Left colon (tissue), 2 donors: ENCODE data around the gene FKBP5. TPM values are rescaled to one million over a fixed set of nuclear protein-coding genes. Genes with fewer than 3 reads are reported as not detected.
"Not testable (repeated sequence)": the region's sequence is repeated elsewhere in the genome, so short reads cannot be mapped to it uniquely, and the experiment has no call there.

Experiments
- ATAC-seq: fragments of 200-7000 bp; cut with Tn5 transposase; one replicate; pipeline ENCODE4 v1.9.1; 2020; ENCODE audit warnings: mild to moderate bottlenecking, moderate library complexity
- DNase-seq, 2 donors: peaks; one replicate each; pipeline ENCODE4 v3.0.0-alpha.2; 2020
- intact Hi-C, 2 donors: fragments of 100-400 bp; cut with DNase I in 1 of 2; cut with micrococcal nuclease in 1 of 2; formaldehyde crosslinking; loops; one replicate each; pipeline versions ENCODE4 v1.11.2 to v1.14.0; 2022; cut with DNase I, micrococcal nuclease
- total RNA-seq, 2 donors: library from RNA; stranded (reverse); fragmentation: NEBNext Ultra II Directional; extraction: Animal tissue kit (Norgen Biotek cat#: 25700); gene quantifications; one replicate each; pipeline ENCODE4 v1.2.1, GENCODE V29; 2021
- donor health status: DM: no; HTN: no; CAD: no.
- donor health status: DM: yes; HTN: yes; CAD: no.

The FKBP5 gene
- total RNA-seq, 2 donors from 2014 or later, result 40.3 to 252 TPM

GRCh38 chr6:35605600-35605999 is 83.1 kb downstream of the FKBP5 start:
- DNase-seq (no peak), ATAC-seq (no peak)
- intact Hi-C loops, result no loop called here

DNA sequence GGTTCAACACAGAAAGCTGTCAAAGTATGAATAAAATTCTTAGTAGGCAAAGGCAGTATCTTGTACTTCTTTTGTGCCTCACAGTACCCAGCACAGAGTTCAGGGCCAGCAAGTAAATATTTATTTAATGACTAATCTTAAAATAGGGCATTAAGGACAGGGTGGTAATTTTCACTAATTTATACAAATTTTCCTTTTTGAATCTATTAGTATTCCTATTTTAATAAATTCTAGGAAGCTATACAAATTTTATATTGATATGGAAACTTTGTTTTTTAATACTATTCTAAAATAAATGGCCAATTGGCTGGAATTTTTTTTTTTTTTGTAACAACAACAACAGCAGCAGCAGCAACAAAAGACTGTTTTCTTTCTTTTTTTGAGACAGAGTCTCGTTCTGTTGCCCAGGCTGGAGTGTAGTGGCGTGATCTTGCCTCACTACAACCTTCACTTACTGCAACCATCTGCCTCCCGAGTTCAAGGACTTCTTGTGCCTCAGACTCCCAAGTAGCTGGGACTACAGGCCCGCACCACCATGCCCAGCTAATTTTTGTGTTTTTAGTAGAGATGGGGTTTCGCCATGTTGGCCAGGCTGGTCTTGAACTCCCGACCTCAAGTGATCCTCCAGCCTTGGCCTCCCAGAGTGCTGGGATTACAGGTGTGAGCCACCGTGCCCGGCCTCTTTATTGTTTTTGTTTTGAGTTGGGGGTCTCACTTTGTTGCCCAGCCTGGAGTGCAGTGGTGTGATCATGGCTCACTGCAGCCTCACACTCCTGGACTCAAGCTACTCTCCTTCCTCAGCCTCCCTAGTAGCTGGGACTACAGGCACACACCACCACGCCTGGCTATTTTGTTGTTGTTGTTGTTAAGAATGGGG is 85.2 kb downstream of the FKBP5 start:
- intact Hi-C loops, result loop anchor here in 1 of 2 donors (5.0 kb wide), 1 partner anchor 129 kb away; no protein-coding TSS in a partner anchor
- ATAC-seq (no peak), DNase-seq (no peak)

DNA sequence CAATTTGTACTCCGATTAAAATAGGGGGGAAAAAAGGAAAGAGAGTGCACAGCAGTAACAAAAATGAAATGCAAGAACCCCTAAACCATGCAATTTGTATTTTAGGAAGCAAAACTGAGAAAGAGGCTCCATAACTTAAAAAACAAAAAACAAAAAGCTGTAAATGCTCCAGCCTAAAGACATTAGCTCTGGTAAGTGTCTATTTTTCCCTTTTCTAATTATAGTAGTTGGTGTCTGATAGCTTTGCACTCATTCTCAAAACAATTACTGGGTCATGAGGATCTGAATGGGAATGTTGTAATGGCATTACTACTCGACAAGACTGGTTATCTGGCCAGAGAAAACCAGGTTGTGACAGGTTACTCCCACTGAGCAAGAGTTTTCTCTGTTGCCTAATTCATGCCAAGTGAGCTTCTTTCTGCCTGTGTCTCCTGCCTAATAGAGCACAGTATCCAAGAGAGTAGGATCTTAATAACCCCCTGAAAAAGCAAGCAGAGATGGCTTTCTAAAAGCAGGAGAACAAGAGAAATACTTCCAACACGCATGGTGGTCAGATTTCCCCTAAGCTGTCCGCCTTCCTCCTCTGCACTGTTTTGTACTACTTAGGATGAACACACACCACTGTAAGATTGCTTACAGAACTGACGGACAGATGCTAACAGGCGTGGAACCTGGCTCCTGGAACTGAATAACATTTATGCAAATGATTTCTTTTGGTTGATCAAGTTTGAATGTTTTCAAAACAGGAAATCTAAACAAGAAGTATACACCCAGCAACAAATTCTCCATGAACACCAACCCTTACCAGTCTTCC is 86.4 kb downstream of the FKBP5 start:
- intact Hi-C loops, result loop anchor here in 1 of 2 donors (5.0 kb wide), 1 partner anchor 130 kb away; no protein-coding TSS in a partner anchor
- ATAC-seq (no peak), DNase-seq (no peak)

- intact Hi-C loops, result loop anchor here in 1 of 2 donors (5.0 kb wide), 1 partner anchor 131 kb away; no protein-coding TSS in a partner anchor
- DNase-seq, result peak in 1 of 2 donors; percentile 62
- ATAC-seq, result peak; percentile 24
Measured at GRCh38 chr6:35601331-35602132, 87.2 kb downstream of the FKBP5 start.

- intact Hi-C loops, result loop anchor here in 1 of 2 donors (5.0 kb wide), 1 partner anchor 132 kb away; no protein-coding TSS in a partner anchor
- DNase-seq, result no peak
- no peak for ATAC-seq
Measured at GRCh38 chr6:35600659-35601125, 88.0 kb downstream of the FKBP5 start.

DNA sequence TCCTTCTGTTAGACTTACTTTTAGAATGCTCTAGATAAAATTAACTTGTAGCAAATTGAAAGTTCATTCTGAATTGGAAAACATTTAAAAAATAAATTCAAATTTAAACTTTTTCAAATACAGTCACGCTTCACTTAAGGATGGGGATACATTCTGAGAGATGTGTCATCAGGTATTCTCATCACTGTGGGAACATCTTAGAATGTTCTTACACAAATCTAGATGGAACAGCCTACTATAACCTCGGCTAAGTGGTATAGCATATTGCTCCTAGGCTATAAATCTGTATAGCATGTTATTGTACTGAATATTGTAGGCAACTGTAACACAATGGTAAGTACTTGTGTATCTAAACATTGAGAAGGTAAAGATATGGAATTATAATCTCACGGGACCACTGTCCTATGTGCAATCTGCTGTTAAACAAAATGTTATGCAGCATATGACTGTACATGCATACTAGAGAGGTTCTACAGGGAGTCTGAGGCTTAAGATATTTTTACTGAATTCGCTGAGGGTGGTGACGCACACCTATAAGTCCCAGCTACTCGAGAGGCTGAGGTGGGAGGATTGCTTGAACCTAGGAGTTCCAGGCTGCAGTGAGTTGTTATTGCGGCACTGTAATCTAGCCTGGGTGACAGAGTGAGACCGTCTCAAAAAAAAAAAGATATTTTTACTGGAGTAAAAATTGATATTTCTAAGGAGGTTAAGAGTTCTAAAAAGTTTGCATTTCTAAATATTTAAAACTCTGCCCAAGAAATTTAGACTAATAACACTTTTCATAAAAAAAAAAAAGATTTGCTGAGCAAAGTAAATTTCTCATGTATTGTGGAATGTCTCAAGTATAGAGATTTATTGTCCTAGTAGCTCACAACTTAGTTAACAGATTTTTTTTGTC is 88.7 kb downstream of the FKBP5 start:
- intact Hi-C loops, result loop anchor here in 1 of 2 donors (5.0 kb wide), 1 partner anchor 132 kb away; no protein-coding TSS in a partner anchor
- ATAC-seq (no peak), DNase-seq (no peak)

DNA sequence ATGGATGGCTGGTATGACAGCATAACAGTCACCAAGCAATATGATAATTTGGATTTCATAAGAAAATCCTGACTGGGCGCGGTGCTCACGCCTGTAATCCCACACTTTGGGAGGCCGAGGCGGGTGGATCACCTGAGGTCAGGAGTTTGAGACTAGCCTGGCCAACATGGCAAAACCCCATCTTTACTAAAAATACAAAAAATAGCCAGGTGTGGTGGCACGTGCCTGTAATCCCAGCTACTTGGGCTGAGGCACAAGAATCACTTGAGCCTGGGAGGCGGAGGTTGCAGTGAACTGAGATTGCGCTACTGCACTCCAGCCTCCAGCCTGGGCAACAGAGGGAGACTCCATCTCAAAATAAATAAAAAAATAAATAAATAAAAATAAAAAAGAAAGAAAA is 90.1 kb downstream of the FKBP5 start:
- intact Hi-C loops, DNase-seq, ATAC-seq: not testable (repeated sequence)

GRCh38 chr6:35596448-35597442 is 92.0 kb downstream of the FKBP5 start:
- no peak for ATAC-seq
- intact Hi-C loops, result no loop called here

DNA sequence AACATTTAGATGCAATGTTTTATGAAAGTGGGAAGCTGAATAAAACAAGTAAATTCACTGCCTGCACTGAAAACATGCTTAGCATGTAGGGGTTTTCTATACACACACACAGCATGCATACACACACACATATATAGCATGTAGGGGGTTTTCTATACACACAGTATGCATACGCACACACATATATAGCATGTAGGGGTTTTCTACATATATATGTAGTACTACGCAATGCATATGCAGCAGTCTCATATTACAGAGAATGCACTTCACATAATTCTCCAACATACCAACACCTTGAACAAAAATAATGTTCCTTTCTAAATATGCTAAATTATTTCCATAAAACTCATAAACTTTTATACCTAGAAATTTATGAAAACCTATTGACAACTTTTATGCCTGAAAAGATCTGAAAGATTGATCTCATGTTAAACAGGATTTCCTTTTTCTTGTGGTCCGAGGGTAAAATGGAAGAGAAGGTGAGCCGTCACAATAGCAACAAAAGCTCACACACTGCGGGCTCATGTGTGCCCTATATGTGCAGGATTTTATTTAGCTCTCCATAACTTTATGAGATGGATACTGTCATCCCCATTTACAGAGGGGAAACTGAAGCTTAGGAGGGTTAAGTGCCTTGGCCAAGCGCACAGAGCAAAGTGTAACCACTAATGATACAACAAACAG is 94.1 kb downstream of the FKBP5 start:
- intact Hi-C loops, result no loop called here
- ATAC-seq, result no peak
- no peak for DNase-seq

More at GRCh38 chr6:35596448-35597442, 92.0 kb downstream of the FKBP5 start:
- no peak for DNase-seq

GRCh38 chr6:35592178-35592577 is 96.5 kb downstream of the FKBP5 start:
- ATAC-seq, result no peak
- no peak for DNase-seq
- intact Hi-C loops, result no loop called here

DNA sequence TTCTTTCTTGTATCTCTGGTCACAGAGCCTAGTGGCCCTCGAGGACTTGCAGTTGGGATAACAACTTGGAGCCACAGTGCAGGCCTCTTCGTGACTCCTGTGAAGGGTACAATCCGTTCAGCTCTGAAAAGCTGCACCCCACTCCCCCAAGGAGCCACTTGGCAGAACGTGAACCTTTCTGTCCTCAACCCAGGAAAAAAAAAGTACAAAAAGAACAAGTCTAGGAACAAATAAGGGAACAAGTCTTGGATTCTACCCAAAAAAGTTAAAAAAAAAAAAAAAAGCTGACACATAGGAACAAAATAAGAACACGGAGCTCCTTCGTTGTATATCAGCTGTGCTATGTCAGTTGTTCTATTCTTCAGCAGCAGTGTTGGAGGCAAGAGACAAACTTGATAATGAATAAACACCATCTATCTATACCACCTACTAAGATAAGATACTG is 98.1 kb downstream of the FKBP5 start:
- DNase-seq (peak in 1 of 2 donors; percentile 70), ATAC-seq (no peak)
- intact Hi-C loops, result no loop called here

DNA sequence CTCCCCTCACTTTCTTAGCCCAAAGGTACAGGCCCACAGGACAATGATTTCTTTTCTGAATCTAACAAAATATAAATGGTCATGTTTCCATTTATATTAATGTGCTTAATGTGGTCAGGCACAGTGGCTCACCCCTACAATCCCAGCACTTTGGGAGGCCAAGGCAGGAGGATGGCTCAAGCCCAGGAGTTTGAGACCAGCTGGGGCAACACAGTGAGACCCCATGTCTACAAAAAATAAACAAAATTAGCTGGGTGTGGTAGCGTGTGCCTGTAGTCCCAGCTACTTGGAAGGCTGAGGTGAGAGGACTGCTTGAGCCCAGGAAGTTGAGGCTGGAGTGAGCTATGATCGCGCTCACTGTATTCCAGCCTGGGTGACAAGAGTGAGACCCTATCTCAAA is 98.8 kb downstream of the FKBP5 start:
- intact Hi-C loops, result loop anchor here in 1 of 2 donors (5.0 kb wide), 1 partner anchor 147 kb away; the partner anchor contains the start of gene ARMC12
- no peak for DNase-seq
- ATAC-seq, result no peak

DNA sequence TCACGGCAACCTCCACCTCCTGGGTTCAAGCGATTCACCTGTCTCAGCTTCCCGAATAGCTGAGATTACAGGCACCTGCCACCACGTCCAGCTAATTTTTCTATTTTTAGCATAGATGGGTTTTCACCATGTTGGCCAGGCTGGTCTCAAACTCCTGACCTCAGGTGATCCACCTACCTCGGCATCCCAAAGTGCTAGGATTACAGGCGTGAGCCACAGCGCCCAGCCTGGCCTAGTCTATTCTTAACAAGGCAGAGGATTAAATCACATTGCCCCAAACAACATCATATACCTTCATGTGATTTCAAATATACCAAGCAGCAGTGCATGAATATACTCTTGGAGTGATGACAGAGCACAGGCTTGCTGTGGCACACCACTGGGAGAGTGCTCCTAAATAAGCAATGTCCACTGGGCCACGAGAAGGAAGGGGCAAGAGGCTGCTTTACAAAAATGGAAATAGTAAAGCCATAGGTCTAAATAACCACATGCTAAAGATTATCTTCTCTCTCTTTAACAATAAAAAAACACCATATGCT is 99.4 kb downstream of the FKBP5 start:
- intact Hi-C loops, result loop anchor here in 1 of 2 donors (5.0 kb wide), 1 partner anchor 148 kb away; the partner anchor contains the start of gene ARMC12
- ATAC-seq (no peak), DNase-seq (no peak)

DNA sequence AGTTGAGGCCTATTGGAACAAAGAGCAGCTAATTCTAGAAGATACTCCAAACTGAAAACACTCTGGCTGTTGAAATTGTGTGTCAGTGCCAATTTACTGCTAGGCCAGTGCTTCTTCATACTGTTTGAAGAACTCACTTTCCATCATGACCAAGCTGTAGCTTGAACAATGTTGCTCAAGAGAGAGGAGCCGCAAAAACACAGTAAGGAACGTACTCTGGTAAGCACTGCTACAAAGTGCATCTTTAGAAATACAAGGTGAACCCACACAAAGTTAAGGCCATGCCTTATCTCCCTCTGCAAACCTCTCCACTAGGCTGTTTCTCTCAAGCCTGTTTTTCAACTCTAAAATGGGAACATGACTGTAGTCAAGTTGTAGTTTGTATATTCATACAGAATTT is 101.5 kb downstream of the FKBP5 start:
- intact Hi-C loops, result loop anchor here in 1 of 2 donors (5.0 kb wide), 1 partner anchor 150 kb away; the partner anchor contains the start of gene ARMC12
- no peak for DNase-seq
- no peak for ATAC-seq

DNA sequence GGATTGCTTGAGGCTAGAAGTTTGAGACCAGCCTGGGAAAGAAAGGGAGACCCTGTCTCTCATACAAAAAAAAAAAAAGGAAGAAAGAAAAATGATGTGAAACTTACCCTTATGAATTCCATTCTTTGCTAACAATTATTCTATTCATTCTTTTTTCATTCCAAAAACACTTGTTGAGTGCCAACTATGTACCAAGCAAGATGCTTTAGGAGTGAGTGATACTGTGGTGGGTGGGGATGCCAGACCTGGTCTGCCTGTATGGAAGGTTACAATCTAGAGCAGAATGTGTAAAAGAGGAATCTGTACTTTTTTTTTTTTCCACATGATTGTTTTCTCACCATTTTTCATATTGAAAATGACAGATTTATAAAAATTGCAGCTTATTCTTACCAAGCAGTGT is 102.2 kb downstream of the FKBP5 start:
- DNase-seq, result no peak
- intact Hi-C loops, result loop anchor here in 1 of 2 donors (5.0 kb wide), 1 partner anchor 151 kb away; the partner anchor contains the start of gene ARMC12

More for the DNA sequence above, 102.2 kb downstream of the FKBP5 start:
- no peak for ATAC-seq
